Measurements from ENCODE around the gene SLC12A7. TPM values are rescaled to one million over a fixed set of nuclear protein-coding genes. Genes with fewer than 3 reads are reported as not detected.

Gene SLC12A7
- total and polyA plus RNA-seq, 2 of the 13 experiments (the other 11 are each of a cell fraction or from before 2014, with no cell fraction given): 14.0 to 18.5 TPM

DNA sequence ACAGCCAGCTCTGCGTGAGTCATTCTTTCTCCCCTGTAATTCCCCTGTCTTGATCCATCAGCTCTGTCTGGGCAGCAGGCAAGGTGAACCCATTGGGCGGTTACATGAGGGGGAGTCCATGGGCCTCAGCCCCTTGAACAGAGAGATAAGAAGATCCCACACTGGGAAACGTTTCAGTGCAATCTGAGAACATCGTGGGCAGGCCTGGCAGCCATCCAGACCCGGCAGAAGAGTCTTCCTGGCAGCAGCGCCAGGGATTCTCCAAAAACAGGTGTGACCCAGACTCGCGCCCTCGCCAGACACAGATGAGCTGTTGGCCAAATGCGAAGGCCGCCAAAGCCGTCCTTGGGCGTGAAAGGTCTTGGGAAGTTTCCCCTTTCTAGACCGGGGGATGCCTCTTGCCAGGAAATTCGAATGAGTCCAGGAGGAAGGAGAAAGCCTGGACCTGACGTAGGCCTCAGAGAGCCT lies 6.4 kb upstream of the SLC12A7 start:
- 49% methylated on average over 10 of the region's 16 CpGs for WGBS (ENCODE audit: low lambda C conversion rate)
- no peak overlapping the region for H3K9ac ChIP-seq (ENCODE audit: insufficient read depth, low read depth, low read length)
- H3K4me3 ChIP-seq (replicated peaks in 1 of 3; ENCODE audit: insufficient read depth in 1 of 3, low read depth in 2 of 3, low read length in 3 of 3): peak overlapping the region in 1 of 3 experiments; percentile 62; a peak in 1 of 6 replicates
- intact Hi-C loops (cut with micrococcal nuclease; ENCODE audit: unreplicated experiment) (no loop called here), in situ Hi-C loops (cut with HindIII; ENCODE audit: extremely low pct_ligation_motif_present, low pct_unique_long_range_greater_than_20kb) (no loop called here)
- peaks cover 28 to 97% of the 10 kb centered on the region in 2 experiments for H3K27me3 ChIP-seq (ENCODE audit: control insufficient read depth in 1 of 2, insufficient read depth in 2 of 2, low read length in 2 of 2)
- H4K20me1 ChIP-seq (ENCODE audit: insufficient read depth, low read length): no peaks in the 10 kb centered on the region
- H3K4me1 ChIP-seq (ENCODE audit: insufficient read depth, low read length): peaks cover 54% of the 10 kb centered on the region
- DNase-seq (ENCODE audit: low spot score): no peak
- POLR2A ChIA-PET: interaction anchor here (2.0 to 6.1 kb wide), 3 partner anchors 10 to 43 kb away, joined by 5 to 91 read pairs (median 15); no protein-coding TSS in a partner anchor
- H3K36me3 ChIP-seq (replicated peaks in 1 of 2; ENCODE audit: control insufficient read depth in 1 of 2, insufficient read depth in 2 of 2, low read length in 2 of 2): no peaks in the 10 kb centered on the region
- H3K4me2 ChIP-seq (ENCODE audit: low read depth, low read length): peak overlapping the region; percentile 77
- H3K9me3 ChIP-seq (ENCODE audit: low read length): no peaks in the 10 kb centered on the region
- no peak overlapping the region for H2AFZ ChIP-seq (ENCODE audit: low read length)
- no peak for ATAC-seq
- FAIRE-seq: no peak
- H3K79me2 ChIP-seq (ENCODE audit: insufficient read depth, low read length): no peaks in the 10 kb centered on the region
- H3K27ac ChIP-seq (ENCODE audit: extremely low read length, insufficient read depth, low read length): no peak overlapping the region
- BruUV-seq (replicated peaks): no TSS peak
- CTCF ChIA-PET (ENCODE audit: low intra/inter-chr PET ratio, low total read pairs): no interaction called here
- TF ChIP-seq RBM39 (IDR thresholded peaks at IDR 0.05; ENCODE audit: low read depth, low read length, poor library complexity, severe bottlenecking) (peak; percentile 21), THAP11 (CRISPR knock-in tag; IDR thresholded peaks at IDR 0.05) (no peak), FOSL2 (CRISPR knock-in tag; IDR thresholded peaks at IDR 0.05) (0 out of 2 replicates have a peak, but pooled peaks have one; percentile 26)

DNA sequence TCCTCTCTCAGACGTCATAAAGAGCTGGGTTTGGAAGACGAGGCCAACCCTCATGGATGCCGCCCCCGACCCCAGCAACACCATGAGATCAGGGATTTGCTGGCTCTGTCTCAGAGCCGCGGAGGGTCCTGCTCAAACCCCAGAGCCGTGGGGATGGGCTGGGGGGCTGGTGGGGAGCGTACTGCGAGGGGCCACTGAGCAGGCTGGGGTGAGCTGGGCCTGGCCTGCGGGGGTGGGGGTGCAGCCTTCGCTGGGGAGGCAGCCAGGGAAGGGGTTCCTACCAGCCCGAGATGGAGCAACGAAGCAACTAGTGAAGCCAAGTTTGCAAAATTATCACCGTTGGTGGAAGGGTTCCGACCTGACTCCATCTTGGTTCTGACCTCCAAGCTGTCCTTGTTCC lies 5.1 kb upstream of the SLC12A7 start:
- ATAC-seq: no peak
- Histone ChIP-seq H3K27ac (ENCODE audit: extremely low read length, insufficient read depth, low read length) (no peak overlapping the region), H3K4me2 (ENCODE audit: low read depth, low read length) (no peak overlapping the region), H3K9me3 (ENCODE audit: low read length) (no peaks in the 10 kb centered on the region), H3K4me3 (replicated peaks in 1 of 3; ENCODE audit: insufficient read depth in 1 of 3, low read depth in 2 of 3, low read length in 3 of 3) (no peak overlapping the region), H3K36me3 (replicated peaks in 1 of 2; ENCODE audit: control insufficient read depth in 1 of 2, insufficient read depth in 2 of 2, low read length in 2 of 2) (no peaks in the 10 kb centered on the region), H3K4me1 (ENCODE audit: insufficient read depth, low read length) (peaks cover 55% of the 10 kb centered on the region), H4K20me1 (ENCODE audit: insufficient read depth, low read length) (no peaks in the 10 kb centered on the region), H2AFZ (ENCODE audit: low read length) (no peak overlapping the region), H3K27me3 (ENCODE audit: control insufficient read depth in 1 of 2, insufficient read depth in 2 of 2, low read length in 2 of 2) (peaks cover 31 to 93% of the 10 kb centered on the region in 2 experiments), H3K79me2 (ENCODE audit: insufficient read depth, low read length) (no peaks in the 10 kb centered on the region), H3K9ac (ENCODE audit: insufficient read depth, low read depth, low read length) (no peak overlapping the region)
- intact Hi-C loops (cut with micrococcal nuclease; ENCODE audit: unreplicated experiment): no loop called here
- BruUV-seq (replicated peaks): no TSS peak
- TF ChIP-seq MIER3 (CRISPR knock-in tag; IDR thresholded peaks at IDR 0.05; ENCODE audit: borderline replicate concordance) (no peak), ZNF230 (CRISPR knock-in tag; IDR thresholded peaks at IDR 0.05) (no peak), HNRNPK (IDR thresholded peaks at IDR 0.05; ENCODE audit: low read depth, low read length, poor library complexity, severe bottlenecking) (no peak), HMGA1 (CRISPR knock-in tag; conservative IDR thresholded peaks at IDR 0.05) (no peak), NCOA2 (CRISPR knock-in tag; IDR thresholded peaks at IDR 0.05) (no peak), POLR2G (IDR thresholded peaks at IDR 0.05; ENCODE audit: low read depth, low read length) (no peak), SAP130 (CRISPR knock-in tag; IDR thresholded peaks at IDR 0.05; ENCODE audit: low read depth) (no peak), MLLT10 (CRISPR knock-in tag; IDR thresholded peaks at IDR 0.05) (no peak), ZNF816 (CRISPR knock-in tag; IDR thresholded peaks at IDR 0.05; ENCODE audit: borderline replicate concordance) (no peak), STAG1 (CRISPR knock-in tag; IDR thresholded peaks at IDR 0.05) (no peak), ZNF598 (CRISPR knock-in tag; IDR thresholded peaks at IDR 0.05; ENCODE audit: borderline replicate concordance) (no peak), ZNF34 (CRISPR knock-in tag; IDR thresholded peaks at IDR 0.05; ENCODE audit: borderline replicate concordance) (no peak)
- TF ChIP-seq, protein P1, sequence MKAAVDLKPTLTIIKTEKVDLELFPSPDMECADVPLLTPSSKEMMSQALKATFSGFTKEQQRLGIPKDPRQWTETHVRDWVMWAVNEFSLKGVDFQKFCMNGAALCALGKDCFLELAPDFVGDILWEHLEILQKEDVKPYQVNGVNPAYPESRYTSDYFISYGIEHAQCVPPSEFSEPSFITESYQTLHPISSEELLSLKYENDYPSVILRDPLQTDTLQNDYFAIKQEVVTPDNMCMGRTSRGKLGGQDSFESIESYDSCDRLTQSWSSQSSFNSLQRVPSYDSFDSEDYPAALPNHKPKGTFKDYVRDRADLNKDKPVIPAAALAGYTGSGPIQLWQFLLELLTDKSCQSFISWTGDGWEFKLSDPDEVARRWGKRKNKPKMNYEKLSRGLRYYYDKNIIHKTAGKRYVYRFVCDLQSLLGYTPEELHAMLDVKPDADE (CRISPR knock-in tag; IDR thresholded peaks at IDR 0.05): no peak
- ChIA-PET POLR2A (interaction anchor here (2.0 to 6.1 kb wide), 2 partner anchors 9 to 45 kb away, joined by 5 to 91 read pairs; no protein-coding TSS in a partner anchor), CTCF (ENCODE audit: low intra/inter-chr PET ratio, low total read pairs) (no interaction called here)
- in situ Hi-C loops (cut with HindIII; ENCODE audit: extremely low pct_ligation_motif_present, low pct_unique_long_range_greater_than_20kb): no loop called here
- FAIRE-seq: no peak
- WGBS (ENCODE audit: low lambda C conversion rate): 61% methylated on average over 14 of the region's 15 CpGs
- no peak for DNase-seq (ENCODE audit: low spot score)
